Neural progenitor cell (in vitro differentiated cells): ENCODE measurements around the gene ID2. TPM values are rescaled to one million over a fixed set of nuclear protein-coding genes. Genes with fewer than 3 reads are reported as not detected.

ENCODE experiments used
- DNase-seq: peaks from one replicate; pipeline ENCODE4 v3.0.0-alpha.2; 2016; ENCODE audit warnings: low spot score
- H2AFZ ChIP-seq: fragments of 200-600 bp; sonication (generic); replicated peaks from 2 replicates; pipeline ENCODE4 v1.6.1; 2016; ENCODE audit warnings: antibody characterized with exemption
- H3F3A ChIP-seq: fragments of 200-600 bp; sonication (generic); 2 replicates; pipeline ENCODE4 v1.6.1; 2016; ENCODE audit warnings: antibody characterized with exemption, low read depth
- H3K27ac ChIP-seq: fragments of 200-600 bp; sonication (generic); 2 replicates; pipeline ENCODE4 v1.5.1; 2016; ENCODE audit warnings: mild to moderate bottlenecking
- H3K27me3 ChIP-seq: fragments of 200-600 bp; sonication (generic); 2 replicates; pipeline ENCODE4 v1.6.1; 2016; ENCODE audit warnings: mild to moderate bottlenecking, moderate library complexity
- H3K36me3 ChIP-seq: fragments of 200-600 bp; sonication (generic); 2 replicates; pipeline ENCODE4 v1.5.1; 2016
- H3K4me1 ChIP-seq: fragments of 200-600 bp; sonication (generic); 2 replicates; pipeline ENCODE4 v1.6.1; 2016; ENCODE audit warnings: mixed run types
- H3K4me2 ChIP-seq: fragments of 200-600 bp; sonication (generic); 2 replicates; pipeline ENCODE4 v1.6.1; 2016
- H3K4me3 ChIP-seq: fragments of 200-600 bp; sonication (generic); 2 replicates; pipeline ENCODE4 v1.5.1; 2016
- H3K79me2 ChIP-seq: fragments of 200-600 bp; sonication (generic); 2 replicates; pipeline ENCODE4 v1.6.1; 2016; ENCODE audit warnings: low read depth
- H3K9ac ChIP-seq: fragments of 200-600 bp; sonication (generic); 2 replicates; pipeline ENCODE4 v1.6.1; 2016
- H3K9me3 ChIP-seq: fragments of 200-600 bp; sonication (generic); 2 replicates; pipeline ENCODE4 v1.5.1; 2016; ENCODE audit warnings: low read depth
- H4K20me1 ChIP-seq: fragments of 200-600 bp; sonication (generic); 2 replicates; pipeline ENCODE4 v1.6.1; 2016; ENCODE audit warnings: low read depth
- H3K27ac Mint-ChIP-seq: 3 replicates; pipeline ENCODE4 v1.8.0; 2021; ENCODE audit warnings: mixed read lengths
- H3K27me3 Mint-ChIP-seq: 2 replicates; pipeline ENCODE4 v1.8.0; 2022; ENCODE audit warnings: low read depth, mild to moderate bottlenecking, inconsistent platforms, moderate library complexity, mixed read lengths; ENCODE audit not compliant: insufficient read depth
- H3K36me3 Mint-ChIP-seq: 3 replicates; pipeline ENCODE4 v1.8.0; 2021; ENCODE audit warnings: mixed read lengths
- H3K4me1 Mint-ChIP-seq: 3 replicates; pipeline ENCODE4 v1.8.0; 2021; ENCODE audit warnings: mixed read lengths
- H3K4me3 Mint-ChIP-seq: 3 replicates; pipeline ENCODE4 v1.8.0; 2021; ENCODE audit warnings: mild to moderate bottlenecking, moderate library complexity, mixed read lengths
- H3K9me3 Mint-ChIP-seq: 3 replicates; pipeline ENCODE4 v1.8.0; 2020; ENCODE audit warnings: mixed read lengths
- CTCF ChIP-seq: fragments of 200-600 bp; sonication (generic); IDR thresholded peaks from 2 replicates; pipeline ENCODE4 v1.5.1; 2017; ENCODE audit warnings: antibody characterized with exemption, mild to moderate bottlenecking
- EZH2 ChIP-seq: fragments of 200-600 bp; sonication (generic); IDR thresholded peaks from 2 replicates; pipeline ENCODE4 v1.6.1; 2017; ENCODE audit warnings: antibody characterized with exemption, mild to moderate bottlenecking, moderate library complexity
- EZH2phosphoT487 ChIP-seq: fragments of 200-600 bp; sonication (generic); IDR thresholded peaks from 2 replicates; pipeline ENCODE4 v1.6.1; 2017; ENCODE audit warnings: antibody characterized with exemption
- total RNA-seq: library from RNA; depleted of rRNA; stranded (reverse); fragments of >200 nt; gene quantifications from 2 replicates; pipeline ENCODE4 v1.2.3, GENCODE V29; 2015; ENCODE audit warnings: low replicate concordance

The ID2 gene
- total RNA-seq, 1 donor from 2014 or later, result 140 TPM

- no peak overlapping the region for H3K27ac Mint-ChIP-seq
- H3K27me3 Mint-ChIP-seq, result peaks cover 4% of the 10 kb centered on the region
These were observed 23.1 kb downstream of the ID2 start for GRCh38 chr2:8704906-8705305.

GRCh38 chr2:8709611-8710010 is 27.8 kb downstream of the ID2 start:
- Mint-ChIP-seq H3K27me3 (peaks cover 5% of the 10 kb centered on the region), H3K36me3 (peaks cover 3% of the 10 kb centered on the region), H3K27ac (no peak overlapping the region), H3K4me1 (peaks cover 4% of the 10 kb centered on the region), H3K9me3 (peaks cover under 1% of the 10 kb centered on the region), H3K4me3 (no peak overlapping the region)
- H3F3A ChIP-seq, result no peaks in the 10 kb centered on the region
- no peak overlapping the region for H3K4me2 ChIP-seq
- no peaks in the 10 kb centered on the region for H3K27me3 ChIP-seq
- H3K9ac ChIP-seq, result no peak overlapping the region
- no peaks in the 10 kb centered on the region for H3K36me3 ChIP-seq
- H3K4me3 ChIP-seq, result no peak overlapping the region
- H3K9me3 ChIP-seq, result no peaks in the 10 kb centered on the region
- H3K27ac ChIP-seq, result no peak overlapping the region
- no peak for DNase-seq
- H3K79me2 ChIP-seq, result no peaks in the 10 kb centered on the region
- no peaks in the 10 kb centered on the region for H4K20me1 ChIP-seq
- TF ChIP-seq EZH2phosphoT487 (no peak), CTCF (no peak), EZH2 (no peak)
- no peak overlapping the region for H2AFZ ChIP-seq
- peaks cover 3% of the 10 kb centered on the region for H3K4me1 ChIP-seq

More at GRCh38 chr2:8704906-8705305, 23.1 kb downstream of the ID2 start:
- H3K9me3 ChIP-seq, result no peaks in the 10 kb centered on the region
- Mint-ChIP-seq H3K4me1 (no peaks in the 10 kb centered on the region), H3K4me3 (no peak overlapping the region), H3K9me3 (no peaks in the 10 kb centered on the region), H3K36me3 (peaks cover 3% of the 10 kb centered on the region)
- H3K4me1 ChIP-seq, result no peaks in the 10 kb centered on the region
- H3K27ac ChIP-seq, result no peak overlapping the region
- H3K79me2 ChIP-seq, result no peaks in the 10 kb centered on the region
- no peaks in the 10 kb centered on the region for H4K20me1 ChIP-seq
- H3F3A ChIP-seq, result no peaks in the 10 kb centered on the region
- TF ChIP-seq EZH2 (no peak), CTCF (no peak), EZH2phosphoT487 (no peak)
- H3K9ac ChIP-seq, result no peak overlapping the region
- H2AFZ ChIP-seq, result no peak overlapping the region
- H3K4me3 ChIP-seq, result no peak overlapping the region
- no peaks in the 10 kb centered on the region for H3K36me3 ChIP-seq
- no peak overlapping the region for H3K4me2 ChIP-seq
- H3K27me3 ChIP-seq, result no peaks in the 10 kb centered on the region
- DNase-seq, result no peak

- Histone ChIP-seq H3F3A (no peaks in the 10 kb centered on the region), H2AFZ (no peak overlapping the region), H3K4me2 (no peak overlapping the region), H3K4me1 (peaks cover 3% of the 10 kb centered on the region), H3K27me3 (no peaks in the 10 kb centered on the region), H3K79me2 (no peaks in the 10 kb centered on the region), H4K20me1 (no peaks in the 10 kb centered on the region), H3K4me3 (no peak overlapping the region), H3K9ac (no peak overlapping the region), H3K27ac (no peak overlapping the region), H3K36me3 (no peaks in the 10 kb centered on the region), H3K9me3 (no peaks in the 10 kb centered on the region)
- H3K36me3 Mint-ChIP-seq, result peaks cover 3% of the 10 kb centered on the region
- TF ChIP-seq EZH2 (no peak), CTCF (no peak), EZH2phosphoT487 (no peak)
- peaks cover 5% of the 10 kb centered on the region for H3K27me3 Mint-ChIP-seq
- H3K4me3 Mint-ChIP-seq, result no peak overlapping the region
- peaks cover 4% of the 10 kb centered on the region for H3K4me1 Mint-ChIP-seq
- no peak overlapping the region for H3K27ac Mint-ChIP-seq
- peaks cover 2% of the 10 kb centered on the region for H3K9me3 Mint-ChIP-seq
- DNase-seq, result no peak
These were observed 29.1 kb downstream of the ID2 start for GRCh38 chr2:8710951-8711350.
